GM12891 (cell line): Measurements from ENCODE around the gene SCGB1C1.
A peak's percentile ranks its signal among the peaks of the same experiment; 100 is the strongest.
"Not testable (repeated sequence)": the region's sequence is repeated elsewhere in the genome, so short reads cannot be mapped to it uniquely, and the experiment has no call there.

Experiments
- DNase-seq: peaks from one replicate; pipeline ENCODE4 v3.0.0; 2011; ENCODE audit warnings: low spot score; ENCODE audit not compliant: insufficient read length
- FAIRE-seq: peaks from 2 replicates; lab custom pipeline; 2011; peaks lifted over from hg19 to GRCh38; lab: Jason Lieb, UNC
- PAX5 ChIP-seq: IDR thresholded peaks from 2 replicates; pipeline ENCODE4 v1.6.1; 2011; ENCODE audit warnings: low read length, moderate library complexity, mild to moderate bottlenecking; ENCODE audit not compliant: insufficient read depth, severe bottlenecking
- POLR2A ChIP-seq: IDR thresholded peaks from 2 replicates; pipeline ENCODE4 v1.6.1; 2011; ENCODE audit warnings: low read depth, low read length, control low read depth
- POLR2AphosphoS5 ChIP-seq: IDR thresholded peaks from 2 replicates; pipeline ENCODE4 v1.6.1; 2011; ENCODE audit warnings: low read depth, low read length, control low read depth
- POU2F2 ChIP-seq: IDR thresholded peaks from 2 replicates; pipeline ENCODE4 v1.6.1; 2011; ENCODE audit warnings: low read depth, mild to moderate bottlenecking, control low read depth, low read length, moderate library complexity
- SPI1 ChIP-seq: IDR thresholded peaks from 2 replicates; pipeline ENCODE4 v1.6.1; 2011; ENCODE audit warnings: low read depth, low read length, control low read depth
- TAF1 ChIP-seq: IDR thresholded peaks from 2 replicates; pipeline ENCODE4 v1.6.1; 2011; ENCODE audit warnings: low read depth, low read length, control low read depth

SCGB1C1 gene

DNA sequence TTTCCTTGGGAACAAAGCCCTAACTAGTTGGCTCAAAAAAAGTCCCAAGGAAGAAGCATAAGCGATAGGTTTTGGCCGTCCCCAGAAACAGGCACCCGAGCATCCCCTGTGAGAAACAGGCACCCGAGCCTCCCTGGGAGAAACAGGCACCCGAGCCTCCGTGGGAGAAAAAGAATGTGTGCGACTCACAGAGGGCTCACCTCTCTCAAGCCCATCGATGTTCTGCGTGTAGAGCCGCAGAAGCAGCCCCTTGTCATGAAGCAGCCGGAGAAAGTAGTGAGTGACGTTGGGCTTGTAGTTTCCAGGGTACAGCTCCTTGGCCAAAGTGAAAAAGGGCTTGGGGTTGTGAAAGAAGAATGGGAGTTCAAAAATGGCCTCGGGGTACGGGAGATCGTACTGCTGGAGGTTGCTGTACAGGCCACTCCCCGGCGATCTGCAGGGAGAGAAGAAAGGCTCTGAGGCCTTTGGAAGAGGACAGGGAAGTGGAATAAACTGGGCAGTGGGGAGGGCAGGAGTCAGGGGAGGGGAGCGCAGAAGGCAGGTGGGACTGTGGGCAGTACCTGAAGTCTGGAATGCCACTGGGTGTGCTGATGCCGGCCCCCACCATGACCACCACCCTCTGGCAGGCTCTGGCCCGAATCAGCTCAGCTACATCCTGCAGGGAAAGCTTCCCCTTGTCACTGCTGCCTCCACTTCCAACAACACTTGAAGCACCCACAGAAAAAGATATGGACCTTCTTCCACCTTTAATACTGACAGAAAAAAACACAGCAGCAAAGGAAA, 40.1 kb downstream of the SCGB1C1 start:
- FAIRE-seq = no peak
- DNase-seq = no peak
- no peak for TF ChIP-seq POLR2AphosphoS5
- no peak for TF ChIP-seq POLR2A
- no peak for TF ChIP-seq POU2F2
- TF ChIP-seq TAF1 = no peak
- TF ChIP-seq SPI1 = no peak
- no peak for TF ChIP-seq PAX5

DNA sequence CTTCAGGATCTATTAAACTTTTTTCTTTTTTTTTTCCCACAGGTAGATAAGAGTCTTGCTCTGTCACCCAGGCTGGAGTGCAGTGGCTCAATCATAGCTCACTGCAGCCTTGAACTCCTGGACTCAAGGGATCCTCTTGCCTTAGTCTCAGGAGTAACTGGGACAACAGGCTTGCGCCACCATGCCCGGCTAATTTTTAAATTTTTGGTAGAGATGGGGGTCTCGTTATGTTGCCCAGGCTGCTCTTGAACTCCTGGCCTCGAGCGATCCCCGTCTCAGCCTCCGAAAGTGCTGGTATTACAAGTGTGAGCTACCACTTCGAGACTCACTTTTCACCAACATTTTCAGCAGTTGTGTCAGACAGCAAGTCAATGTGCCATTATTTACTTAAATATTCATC, 42.3 kb downstream of the SCGB1C1 start:
- no peak for FAIRE-seq
- no peak for DNase-seq
- TF ChIP-seq POU2F2 (no peak), TAF1 (no peak), PAX5 (no peak), POLR2A (no peak), SPI1 (no peak), POLR2AphosphoS5 (no peak)

DNA sequence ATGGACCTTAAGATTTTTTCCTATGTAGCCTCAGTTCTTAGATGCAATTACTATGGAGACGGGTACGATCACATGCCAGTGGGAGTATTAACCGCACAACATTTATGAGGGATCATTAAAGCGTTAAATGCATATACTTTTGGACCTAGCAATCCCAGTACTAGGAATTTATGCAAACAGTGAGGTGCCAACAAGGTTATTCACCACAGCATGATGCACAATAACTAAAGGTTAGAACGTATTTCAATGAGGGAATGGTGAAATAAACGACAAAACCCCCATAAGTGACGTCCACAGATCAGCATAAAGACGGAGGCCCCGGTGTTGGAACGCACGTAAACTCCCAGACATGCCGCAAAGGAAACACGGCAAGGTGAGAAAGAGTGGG, 42.7 kb downstream of the SCGB1C1 start:
- TF ChIP-seq POLR2A (no peak), PAX5 (no peak), POU2F2 (no peak)
- DNase-seq (no peak), FAIRE-seq (no peak)

DNA sequence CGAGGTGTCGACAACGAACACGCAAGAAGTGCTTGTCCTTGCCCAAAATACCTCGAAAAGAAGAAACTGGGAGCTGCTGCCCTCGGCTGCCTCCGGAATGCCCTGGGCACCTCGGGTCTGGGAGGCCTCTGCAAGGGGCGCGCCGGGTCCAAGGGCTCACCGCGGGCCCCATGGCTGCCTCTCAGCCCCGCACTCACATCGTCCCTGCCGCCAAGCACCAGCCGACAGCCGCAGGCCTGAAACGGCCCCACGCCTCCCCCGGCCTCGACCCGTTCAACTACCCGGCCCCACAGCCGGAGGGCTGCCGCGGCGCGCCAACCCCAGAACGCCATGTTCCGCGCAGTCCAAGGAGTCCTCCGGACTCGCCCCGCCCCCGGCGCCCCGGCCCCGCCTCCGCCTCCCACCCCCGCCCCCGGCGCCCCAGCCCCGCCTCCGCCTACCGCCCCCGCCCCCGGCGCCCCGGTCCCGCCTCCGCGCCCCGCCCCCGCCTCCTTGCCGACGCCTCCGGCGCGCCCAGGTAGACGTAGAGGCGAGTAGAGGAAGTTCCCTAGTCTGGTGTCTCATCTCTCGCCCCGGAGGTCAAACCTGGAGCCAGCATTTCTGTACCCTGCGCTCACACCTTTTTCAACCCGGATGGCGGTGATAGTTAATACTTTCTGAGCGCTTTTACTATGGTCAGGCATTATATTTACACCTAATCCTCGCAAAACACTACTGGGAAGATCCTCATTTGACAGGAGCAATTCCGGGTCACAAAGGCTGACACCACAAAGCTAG, 43.3 kb downstream of the SCGB1C1 start, which contains the start of gene SIRT3:
Gene SIRT3, minus strand, starts transcription at position 346 of the 777 bp plus-strand sequence. Its CDS starts 14 bp downstream, at position 332.
- TF ChIP-seq POLR2AphosphoS5 = no peak
- TF ChIP-seq PAX5 = no peak
- TF ChIP-seq TAF1 = peak; percentile 43; the same call in 1 of the 2 replicates
- no peak for TF ChIP-seq POU2F2
- TF ChIP-seq SPI1 = no peak; the same call in 1 of the 2 replicates
- TF ChIP-seq POLR2A = peak; percentile 60
- FAIRE-seq (no peak), DNase-seq (peak; percentile 94)

DNA sequence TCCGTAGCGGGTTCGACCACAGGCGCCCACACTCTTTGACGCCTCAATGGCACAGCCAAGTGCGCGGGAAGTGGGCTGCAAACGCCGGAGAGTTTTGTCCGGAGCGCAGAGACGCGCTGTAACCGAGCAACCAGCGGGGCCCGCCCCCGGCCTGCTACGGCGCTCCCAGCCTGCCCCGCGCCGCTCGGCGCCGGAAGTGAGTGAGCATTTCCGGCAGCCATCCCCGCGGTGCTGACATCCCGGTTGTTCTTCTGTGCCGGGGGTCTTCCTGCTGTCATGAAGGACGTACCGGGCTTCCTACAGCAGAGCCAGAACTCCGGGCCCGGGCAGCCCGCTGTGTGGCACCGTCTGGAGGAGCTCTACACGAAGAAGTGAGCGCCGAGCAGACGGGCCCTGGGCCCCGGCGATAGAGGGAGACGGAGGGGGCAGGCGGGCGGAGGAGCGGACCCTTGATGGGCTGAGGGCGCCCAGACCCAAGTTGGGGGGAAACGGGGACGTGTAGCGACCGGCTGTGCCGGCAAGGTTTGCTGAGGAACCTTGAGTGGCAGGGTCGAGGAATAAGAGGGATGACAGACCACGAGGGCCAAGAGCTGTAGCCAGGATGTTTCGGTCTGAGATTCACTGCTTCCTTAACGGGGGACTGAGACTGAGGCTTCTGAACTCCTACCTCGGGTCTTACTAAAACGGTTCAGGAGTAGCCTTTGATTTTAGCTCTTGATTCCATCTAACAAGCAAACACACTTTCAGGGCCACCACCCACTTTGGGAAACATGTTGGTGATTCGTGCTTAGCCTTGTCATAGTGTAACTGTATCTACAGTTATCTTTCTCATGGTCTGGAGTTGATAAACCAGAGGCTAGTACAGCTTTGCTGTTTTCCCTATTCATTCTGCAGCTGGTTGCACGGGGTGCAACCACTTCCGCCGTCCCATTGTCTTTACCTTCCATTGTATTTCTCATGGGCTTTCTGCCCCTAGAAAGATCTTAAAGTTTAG, 44.2 kb downstream of the SCGB1C1 start, which contains the start of gene PSMD13:
Gene PSMD13, plus strand, starts transcription at position 203 of the 994 bp plus-strand sequence. Its CDS starts 74 bp downstream, at position 277.
- TF ChIP-seq POLR2AphosphoS5 (peak; percentile 82), PAX5 (peak; percentile 14), POU2F2 (no peak), SPI1 (no peak), POLR2A (peak; percentile 64; the same call in 1 of the 2 replicates), TAF1 (peak; percentile 82)
- DNase-seq = peak; percentile 90
- peak; percentile 99 for FAIRE-seq

DNA sequence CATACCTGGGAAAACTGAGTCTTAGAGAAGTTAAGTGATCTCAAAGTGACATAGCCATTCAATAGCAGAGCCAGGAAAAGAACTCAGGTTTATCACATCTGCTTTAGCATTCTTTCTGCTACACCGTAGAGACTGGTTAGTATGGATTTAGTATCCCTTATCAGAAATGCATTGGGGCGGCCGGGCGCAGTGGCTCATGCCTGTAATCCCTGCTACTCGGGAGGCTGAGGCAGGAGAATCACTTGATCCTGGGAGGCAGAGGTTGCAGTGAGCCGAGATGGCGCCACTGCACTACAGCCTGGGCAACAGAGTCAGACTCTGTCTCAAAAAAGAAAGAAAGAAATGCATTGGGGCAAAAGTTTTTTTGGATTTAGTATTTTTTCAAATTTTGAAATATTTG, 45.5 kb downstream of the SCGB1C1 start:
- not testable (repeated sequence) for DNase-seq, FAIRE-seq

DNA sequence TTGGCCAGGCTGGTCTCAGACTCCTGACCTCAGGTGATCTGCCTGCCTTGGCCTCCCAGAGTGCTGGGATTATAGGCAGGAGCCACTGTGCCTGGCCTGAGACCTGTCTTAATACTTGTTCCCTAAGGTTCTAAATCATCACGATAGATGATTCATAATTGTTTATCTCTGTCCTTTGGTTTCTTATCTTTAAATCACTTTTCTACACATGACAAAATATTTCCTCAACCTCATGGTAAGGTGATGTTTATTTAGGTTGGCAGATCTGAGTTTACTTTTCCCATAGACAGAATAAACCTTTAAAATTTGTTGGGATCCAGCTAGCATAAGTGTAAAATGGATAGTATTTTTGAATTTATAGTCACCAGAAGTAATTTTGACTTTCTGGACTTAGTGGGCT, 47.4 kb downstream of the SCGB1C1 start:
- no peak for DNase-seq
- no peak for TF ChIP-seq POLR2AphosphoS5
- no peak for TF ChIP-seq TAF1
- no peak for TF ChIP-seq POLR2A
- no peak for TF ChIP-seq SPI1
- TF ChIP-seq POU2F2 = no peak
- TF ChIP-seq PAX5 = no peak

DNA sequence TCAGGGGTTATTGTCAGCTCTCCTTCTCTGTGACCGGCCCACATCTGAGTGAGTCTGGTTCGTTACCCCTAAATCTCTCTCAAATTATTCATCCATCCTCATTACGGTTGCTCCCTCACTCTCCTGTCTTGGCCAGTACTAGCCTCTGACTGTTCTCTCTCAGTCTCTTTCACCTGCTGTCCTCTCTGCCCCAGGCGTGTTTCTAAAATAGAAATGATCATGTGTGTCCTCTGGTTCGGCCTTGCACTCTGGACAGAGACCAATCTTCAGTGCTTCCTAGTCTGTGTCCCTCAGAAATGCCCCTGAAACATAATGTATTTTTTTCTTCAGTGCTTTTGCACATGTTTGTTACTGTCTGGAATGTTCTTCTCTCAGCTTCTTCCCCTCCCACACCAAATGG, 48.8 kb downstream of the SCGB1C1 start:
- no peak for TF ChIP-seq POLR2AphosphoS5
- no peak for TF ChIP-seq TAF1
- no peak for TF ChIP-seq POU2F2
- TF ChIP-seq PAX5 = no peak
- no peak for TF ChIP-seq POLR2A
- TF ChIP-seq SPI1 = no peak
- no peak for FAIRE-seq
- no peak for DNase-seq

More for the DNA sequence above, 47.4 kb downstream of the SCGB1C1 start:
- no peak for FAIRE-seq
